Activated T-cell treated with anti-CD3 and anti-CD28 coated beads for 4 hours (primary cell): ENCODE measurements around the gene SLC30A2.
"Not testable (repeated sequence)": the region's sequence is repeated elsewhere in the genome, so short reads cannot be mapped to it uniquely, and the experiment has no call there.

Experiments
- DNase-seq: peaks from one replicate; pipeline ENCODE4 v3.0.0-alpha.2; 2020

Gene SLC30A2, protein sequence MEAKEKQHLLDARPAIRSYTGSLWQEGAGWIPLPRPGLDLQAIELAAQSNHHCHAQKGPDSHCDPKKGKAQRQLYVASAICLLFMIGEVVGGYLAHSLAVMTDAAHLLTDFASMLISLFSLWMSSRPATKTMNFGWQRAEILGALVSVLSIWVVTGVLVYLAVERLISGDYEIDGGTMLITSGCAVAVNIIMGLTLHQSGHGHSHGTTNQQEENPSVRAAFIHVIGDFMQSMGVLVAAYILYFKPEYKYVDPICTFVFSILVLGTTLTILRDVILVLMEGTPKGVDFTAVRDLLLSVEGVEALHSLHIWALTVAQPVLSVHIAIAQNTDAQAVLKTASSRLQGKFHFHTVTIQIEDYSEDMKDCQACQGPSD

DNA sequence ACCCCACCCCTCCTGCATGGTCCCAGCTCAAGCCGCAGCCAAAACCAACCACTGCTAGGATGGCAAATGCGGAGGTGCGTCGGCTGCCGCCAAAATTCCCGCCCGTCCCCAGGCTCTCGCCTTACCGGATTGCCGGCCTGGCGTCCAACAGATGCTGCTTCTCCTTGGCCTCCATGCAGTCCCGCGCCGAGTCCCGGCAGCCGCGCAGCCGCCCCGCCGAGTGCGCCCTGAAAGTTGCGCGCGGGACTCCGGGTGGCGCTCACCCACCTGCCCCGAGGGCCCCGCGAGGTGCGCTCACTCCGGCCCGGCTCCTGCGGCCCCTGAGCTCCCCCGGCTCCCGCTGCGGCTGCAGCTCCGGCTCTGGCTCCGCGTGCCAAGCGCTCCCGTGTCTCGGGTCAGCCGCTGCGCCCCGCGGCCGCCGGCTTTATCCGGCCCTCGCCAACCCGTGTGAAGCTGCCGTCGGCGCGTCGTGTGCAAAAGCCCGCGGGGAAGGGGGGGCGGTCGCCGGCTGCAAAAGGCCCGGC, at the start of gene SLC30A2:
Gene SLC30A2, minus strand, starts transcription at position 397 of the 524 bp plus-strand sequence. Its CDS starts 222 bp downstream, at position 175.
- no peak for DNase-seq

DNA sequence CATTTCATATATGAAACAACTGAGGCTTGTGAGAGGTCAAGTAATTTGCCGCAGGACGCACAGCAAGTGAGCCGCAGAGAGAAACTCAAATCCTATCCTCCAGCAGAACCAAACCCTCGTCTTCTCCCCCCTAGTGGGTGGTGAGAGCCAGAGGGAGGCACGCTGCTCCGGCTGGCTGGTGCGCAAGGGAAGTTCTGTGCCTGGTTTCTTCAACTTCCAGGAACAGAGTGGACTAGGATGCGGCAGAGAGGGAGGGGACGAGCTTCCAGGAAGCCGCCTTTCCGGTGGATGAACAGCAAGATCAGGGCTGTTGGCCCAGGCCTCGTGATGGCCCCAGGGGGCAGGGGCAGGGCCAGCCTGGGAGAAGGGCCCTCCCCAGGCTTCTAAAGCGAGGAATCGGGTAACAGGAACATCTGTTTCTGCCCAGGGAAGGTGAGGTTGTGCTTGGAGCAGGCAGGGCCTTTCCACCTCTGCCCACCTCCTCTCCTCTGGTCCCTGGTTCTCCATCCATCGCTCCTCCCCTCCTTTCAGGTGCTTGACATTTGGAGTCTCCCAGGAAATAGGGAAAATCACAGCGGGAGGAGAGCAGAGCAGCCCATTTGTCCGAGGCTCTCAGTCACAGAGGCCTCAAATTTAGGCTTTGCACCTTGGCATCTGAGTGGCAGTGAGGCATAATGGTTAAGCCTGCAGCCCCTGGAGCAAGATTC, 48.9 kb upstream of the SLC30A2 start:
- DNase-seq = no peak

DNA sequence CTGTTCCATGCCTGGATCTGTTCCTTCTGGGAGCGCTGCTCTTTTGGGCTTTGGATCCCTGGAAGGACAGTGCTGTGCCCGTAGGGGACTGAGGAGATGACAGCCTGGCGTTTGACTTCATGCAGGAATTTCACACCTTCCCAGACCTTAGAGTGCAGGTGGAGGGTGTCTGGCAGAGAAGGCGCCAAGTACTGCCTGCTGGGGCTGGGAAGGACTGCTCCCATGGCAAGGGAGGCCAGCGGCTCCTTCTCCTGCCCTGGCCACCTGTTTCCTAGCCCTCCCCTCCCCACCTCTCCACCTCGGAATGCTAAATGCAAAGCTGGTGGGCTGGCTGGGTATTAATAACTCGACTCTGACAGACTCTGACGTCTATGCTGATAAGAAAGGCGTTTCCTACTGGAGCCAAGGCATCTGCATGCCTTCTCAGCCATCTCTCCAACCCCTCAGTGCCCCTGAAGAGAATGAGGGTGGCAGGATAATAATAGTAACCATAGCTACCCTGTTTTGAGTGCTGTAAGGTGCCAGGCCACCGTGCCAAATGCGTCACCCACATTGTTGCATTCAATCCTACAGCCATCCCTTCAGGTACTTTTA, 48.3 kb upstream of the SLC30A2 start:
- DNase-seq = no peak

DNA sequence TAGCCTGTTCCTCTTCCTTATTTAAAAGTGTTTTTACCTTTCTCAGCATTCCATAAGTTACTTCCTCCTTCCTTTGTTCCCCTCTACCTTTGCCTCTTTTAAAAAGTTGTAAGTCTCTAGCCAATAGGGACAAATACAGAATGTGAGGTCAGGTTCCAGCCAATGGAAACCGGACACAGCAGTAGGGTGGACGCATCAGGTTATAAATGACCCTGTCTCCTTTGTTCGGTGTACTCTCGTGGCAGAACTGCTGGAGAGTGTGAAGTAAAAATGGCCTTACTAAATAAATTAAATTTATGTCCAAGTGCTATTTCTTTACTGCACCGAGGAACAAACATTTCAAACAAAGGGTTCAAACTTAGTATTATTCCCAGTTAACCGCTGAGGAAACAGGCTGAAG, 47.7 kb upstream of the SLC30A2 start:
- DNase-seq = not testable (repeated sequence)

DNA sequence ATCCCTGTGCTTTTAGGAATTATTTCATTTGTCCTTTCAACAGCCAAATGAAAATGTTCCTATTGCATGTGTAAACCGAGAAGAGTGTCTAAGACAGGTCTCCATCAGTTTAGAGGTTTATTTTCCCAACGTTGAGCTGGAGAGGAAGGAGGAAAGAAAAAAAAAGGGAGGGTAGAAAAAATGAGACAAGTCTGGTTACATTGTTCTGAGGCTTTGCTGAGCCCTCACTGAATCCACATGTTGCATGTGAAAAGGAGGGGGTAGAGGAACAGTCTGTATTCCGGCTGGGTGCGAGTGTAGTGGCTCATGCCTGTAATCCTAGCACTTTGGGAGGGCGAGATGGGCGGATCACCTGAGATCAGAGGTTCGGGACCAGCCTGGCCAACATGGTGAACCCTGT, 46.5 kb upstream of the SLC30A2 start:
- no peak for DNase-seq

DNA sequence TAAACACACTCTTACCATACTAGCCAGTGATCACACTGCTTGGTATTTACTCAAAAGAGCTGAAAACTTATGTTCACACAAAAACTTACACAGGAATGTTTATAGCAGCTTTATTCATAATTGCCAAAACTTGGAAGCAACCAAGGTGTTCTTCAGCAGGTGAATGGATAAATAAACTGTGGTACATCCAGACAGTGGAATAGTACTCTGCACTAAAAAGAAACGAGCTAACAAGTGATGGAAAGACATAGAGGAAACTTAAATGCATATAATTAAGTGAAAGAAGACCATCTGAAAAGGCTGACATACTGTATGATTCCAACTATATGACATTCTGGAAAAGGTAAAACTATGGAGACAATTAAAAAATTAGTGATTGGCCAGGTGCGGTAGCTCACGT, 45.0 kb upstream of the SLC30A2 start:
- no peak for DNase-seq

DNA sequence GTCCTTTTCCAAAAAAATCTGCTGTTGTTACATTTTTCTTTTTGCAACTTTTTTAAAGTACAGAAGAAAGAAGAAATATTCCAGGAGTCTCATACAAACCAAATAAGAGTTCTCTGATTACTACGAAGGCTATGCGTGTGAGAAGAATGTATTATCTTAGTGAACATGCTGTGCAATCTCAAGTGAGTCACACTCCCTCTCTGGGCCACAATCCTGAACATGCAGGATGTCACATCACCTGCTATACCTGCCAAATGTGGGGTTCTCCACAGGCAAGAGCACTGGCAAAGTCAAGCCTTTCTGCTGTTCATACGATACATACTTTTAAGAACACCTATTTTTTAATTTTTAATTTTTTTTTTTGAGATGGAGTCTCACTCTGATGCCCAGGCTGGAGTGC, 43.2 kb upstream of the SLC30A2 start:
- no peak for DNase-seq

DNA sequence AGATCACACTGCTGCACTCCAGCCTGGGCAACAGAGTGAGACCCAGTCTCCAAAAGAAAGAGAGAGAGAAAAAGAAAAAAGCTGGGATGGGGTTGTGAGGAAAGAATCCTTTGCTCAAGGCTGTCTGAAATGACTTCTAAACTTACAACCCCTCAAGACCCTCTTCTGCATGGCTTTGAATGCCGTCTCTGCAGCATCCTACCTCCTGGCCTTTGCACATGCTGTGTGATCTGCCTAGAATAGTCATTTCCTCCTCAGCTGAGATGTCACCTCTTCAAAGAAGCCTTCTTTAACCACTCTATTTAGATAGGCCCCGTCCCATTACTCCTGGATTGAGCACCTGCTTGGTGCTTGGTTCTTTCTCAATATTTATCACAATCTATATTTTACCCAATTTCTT, 38.9 kb upstream of the SLC30A2 start:
- DNase-seq = no peak

DNA sequence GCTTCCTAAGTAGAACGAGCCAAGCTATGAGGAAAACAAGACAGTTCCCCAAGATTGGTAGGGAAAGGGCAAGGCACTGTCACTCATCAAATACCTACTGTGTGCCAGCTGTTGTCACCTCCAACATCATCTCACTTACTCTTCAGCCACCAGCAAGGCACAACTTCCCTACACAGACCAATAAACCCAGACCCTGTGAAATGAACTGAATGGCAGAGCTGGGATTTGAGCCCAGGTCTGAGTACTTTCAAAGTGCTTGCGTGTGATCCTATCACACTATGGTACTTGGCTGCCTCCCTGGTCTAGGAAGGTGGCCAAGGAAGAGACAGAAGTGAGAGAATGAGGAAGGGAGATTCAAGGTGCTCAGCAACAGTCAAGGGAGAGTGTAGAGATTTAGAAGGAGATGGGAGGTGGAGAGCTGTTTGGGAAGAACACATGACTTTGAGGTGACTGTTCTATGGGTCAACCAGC, 38.2 kb upstream of the SLC30A2 start:
- DNase-seq = no peak

DNA sequence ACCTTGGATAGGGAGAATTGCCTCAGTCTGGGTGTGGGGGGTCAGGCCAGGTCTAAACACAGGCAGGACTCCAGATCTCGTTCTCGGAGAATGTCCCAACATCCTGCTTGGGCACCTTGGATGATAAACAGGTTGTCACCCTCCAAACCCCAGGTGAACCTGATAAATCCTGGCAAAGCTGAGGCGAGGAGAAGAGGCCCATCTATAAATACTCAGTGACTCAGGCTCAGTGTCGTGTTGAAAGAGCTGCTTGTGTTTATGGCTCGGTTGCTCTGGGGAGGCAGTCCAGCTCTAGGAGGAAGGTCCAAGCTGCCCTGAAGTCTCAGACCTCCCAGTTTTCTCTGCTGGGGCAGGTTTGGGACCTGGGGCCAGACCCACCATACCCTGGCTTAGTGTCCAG, 37.3 kb upstream of the SLC30A2 start:
- no peak for DNase-seq

DNA sequence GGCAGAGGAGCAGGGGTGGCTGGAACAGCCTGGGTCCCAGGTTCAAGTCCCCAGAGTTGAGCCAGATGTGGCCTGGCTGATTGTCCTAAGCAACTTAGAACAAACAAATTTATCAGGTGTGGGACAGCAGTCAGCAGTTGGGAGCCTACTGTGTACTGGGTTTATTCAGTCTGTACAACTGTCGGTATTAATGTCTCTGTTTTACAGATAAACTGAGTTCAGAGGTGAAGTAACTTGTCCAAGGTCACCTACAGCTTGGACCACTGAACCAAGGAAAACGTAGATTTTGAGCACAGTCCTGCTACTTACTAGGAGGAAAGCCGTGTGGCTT, 36.1 kb upstream of the SLC30A2 start:
- no peak for DNase-seq

DNA sequence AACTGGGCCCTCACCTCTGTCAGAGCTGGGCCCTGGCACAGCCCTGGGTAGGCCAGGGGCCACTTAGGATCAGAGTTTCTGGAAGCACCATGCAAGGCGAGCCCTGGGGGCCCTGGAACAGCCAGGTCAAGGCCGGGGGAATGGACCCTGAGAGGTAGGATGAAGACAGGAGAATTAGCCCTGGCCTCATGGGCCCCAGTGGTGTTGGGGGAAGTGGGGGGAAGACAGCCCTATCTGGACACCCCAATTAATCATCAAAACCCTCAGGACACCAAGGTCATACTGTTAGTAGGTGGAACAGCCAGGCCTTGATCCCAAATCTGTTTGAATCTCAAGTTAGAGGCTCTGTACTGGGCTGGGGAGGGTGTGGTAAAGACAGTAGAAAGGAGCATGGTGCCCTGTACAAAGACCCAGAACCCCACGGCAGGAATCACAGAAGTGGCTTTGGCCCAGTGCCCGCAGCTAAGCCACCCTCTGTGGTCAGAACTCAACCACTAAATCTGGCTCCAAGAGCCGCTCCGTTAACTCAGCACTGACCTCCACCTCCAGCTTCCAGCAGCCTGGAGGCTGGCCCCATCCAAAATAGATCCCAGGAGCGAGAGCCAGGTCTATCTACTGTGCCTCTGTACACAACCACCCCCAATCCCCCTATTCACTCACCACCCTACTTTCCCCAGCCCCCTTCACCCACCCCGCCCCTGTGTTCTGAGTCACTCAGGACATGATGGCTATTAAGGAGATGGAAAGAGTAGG, 35.5 kb upstream of the SLC30A2 start:
- DNase-seq = no peak

DNA sequence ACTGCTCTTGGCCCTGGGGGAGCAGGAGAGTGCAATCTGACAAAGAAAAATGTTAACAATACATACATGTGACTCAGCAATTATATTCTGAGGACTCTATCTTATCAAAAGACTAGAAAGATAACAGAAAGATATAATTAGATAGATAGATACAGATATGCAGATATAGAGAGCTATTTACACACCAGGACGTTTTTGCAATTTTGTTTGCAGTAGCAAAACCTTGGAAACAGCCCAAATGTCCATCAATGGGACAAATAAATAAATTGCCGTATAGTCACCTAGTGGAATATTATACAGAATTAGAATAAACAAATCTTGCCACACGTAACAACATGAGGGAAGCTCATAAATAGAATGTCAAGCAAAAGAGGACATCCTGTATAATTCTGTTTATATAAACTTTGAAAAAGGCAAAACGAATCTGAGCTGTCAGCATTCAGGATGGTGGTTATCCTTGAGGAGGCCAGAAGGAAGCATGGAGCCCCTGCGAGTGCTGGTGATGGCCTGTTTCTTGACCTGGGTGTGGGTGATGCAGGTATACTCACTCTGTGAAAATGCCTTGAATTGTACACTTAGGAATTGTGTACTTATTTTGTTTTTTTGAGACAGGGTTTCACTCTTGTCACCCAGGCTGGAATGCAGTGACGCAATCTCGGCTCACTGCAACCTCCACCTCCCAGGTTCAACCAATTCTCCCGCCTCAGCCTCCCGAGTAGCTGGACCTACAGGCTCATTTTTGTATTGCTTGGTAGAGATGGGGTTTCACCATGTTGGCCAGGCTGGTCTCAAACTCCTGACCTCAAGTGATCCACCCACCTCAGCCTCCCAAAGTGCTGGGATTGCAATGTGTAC, 34.3 kb upstream of the SLC30A2 start:
- DNase-seq = no peak

DNA sequence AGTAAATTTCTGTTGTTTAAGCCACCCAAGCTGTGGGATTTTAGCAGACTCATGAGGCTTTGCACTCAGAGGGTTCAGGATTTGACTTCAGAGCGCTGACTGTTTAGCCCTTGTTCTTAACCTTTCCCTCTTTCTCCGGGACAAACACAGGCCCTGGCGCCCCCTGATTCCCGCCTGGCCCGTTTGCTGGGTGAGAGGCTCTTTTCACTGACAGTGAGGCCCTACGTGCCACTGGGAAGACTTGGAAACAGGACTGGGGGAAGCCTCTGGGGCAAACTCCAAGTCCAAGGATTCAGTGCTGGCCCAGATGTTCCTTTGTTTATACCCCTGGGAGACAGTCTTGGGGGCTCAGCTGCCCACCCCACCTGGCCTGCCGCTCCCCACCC, 33.3 kb upstream of the SLC30A2 start:
- no peak for DNase-seq

DNA sequence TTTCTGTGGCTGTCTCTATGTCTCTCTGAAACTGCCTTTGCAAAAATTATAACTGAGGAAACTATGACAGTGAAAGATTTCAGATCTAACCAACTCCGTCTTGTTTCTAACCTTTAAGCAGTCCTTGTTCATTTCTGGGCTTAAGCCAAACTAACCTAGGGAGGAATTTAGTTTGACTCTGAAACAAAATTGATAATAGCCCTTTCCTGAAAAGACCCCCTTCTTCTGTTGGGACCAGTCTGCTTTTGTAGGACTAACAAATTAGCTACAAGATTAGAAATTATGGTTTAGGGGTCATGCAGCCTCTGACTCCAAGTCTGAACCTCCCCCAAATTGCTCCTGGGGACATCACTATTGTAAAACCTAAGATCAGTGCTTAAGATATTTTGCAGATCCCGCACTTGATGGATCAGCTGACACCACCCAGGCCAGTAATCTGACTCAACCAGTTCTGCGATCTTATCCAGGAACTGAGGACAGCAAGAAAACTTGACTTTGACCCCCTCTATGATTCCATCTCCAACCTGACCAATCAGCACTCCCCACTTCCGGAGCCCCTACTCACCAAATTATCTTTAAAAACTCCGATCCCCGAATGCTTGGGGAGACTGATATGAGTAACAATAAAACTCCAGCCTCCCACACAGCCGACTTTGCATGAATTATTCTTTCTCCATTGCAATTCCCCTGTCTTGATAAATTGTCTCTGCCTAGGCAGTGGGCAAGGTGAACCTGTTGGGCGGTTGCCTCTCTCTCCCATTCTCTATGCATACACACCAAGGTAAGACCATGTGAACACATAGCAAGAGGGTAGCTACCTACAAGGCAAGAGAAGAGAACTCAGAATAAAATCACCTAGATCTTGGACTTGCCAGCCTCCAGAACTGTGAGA, 32.6 kb upstream of the SLC30A2 start:
- DNase-seq = no peak

DNA sequence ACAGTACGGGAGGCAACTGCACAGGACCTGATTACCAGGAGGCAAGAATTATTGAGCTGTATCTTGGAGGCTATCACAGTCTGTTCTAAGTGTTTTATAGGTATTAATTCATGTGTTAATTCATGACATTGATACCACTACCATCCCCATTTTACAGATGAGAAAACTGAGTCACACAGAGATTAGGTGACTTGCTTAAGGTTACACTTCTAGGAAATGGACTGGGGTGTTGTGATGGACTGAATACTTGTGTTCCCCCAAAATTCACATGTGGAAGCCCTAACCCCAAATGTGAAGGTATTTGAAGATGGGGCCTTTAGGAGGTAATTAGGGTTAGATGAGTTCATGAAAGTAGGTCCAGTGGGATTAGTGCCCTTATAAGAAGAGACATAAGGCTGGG, 31.6 kb upstream of the SLC30A2 start:
- DNase-seq = no peak

DNA sequence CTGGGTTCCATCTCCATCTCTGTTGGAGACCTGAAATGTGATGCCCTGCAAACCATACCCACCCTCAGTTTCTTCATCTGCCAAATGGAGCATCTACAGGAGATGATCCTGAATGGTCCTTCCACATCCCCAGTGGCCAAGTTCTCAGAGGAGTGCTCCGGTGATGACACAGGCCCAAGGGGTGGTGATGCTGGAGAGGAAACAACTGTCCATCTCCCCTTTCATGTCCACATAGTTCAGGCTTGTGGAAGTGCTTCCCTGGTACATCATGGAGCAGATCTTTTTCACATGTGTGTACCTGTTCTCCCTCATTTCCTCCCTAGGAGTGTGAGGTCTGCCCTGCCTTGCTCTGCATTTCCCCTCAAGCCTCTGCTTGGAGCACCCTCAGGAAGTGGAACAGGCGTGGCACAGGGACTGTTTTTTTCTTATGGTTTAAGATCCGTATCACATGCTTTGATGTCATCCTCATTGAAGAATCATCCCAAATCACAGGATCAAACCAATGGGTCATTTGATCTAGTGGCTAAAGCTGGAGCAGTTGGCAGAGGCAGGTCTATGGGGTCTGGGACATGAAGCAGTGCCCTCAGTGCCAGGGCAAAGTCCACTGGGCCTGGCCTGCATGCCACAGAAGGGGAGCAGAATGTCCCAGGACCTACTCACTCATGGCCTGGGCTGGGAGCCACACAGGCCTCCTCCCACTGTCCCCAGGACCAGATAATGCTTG, 29.7 kb upstream of the SLC30A2 start:
- DNase-seq = no peak

DNA sequence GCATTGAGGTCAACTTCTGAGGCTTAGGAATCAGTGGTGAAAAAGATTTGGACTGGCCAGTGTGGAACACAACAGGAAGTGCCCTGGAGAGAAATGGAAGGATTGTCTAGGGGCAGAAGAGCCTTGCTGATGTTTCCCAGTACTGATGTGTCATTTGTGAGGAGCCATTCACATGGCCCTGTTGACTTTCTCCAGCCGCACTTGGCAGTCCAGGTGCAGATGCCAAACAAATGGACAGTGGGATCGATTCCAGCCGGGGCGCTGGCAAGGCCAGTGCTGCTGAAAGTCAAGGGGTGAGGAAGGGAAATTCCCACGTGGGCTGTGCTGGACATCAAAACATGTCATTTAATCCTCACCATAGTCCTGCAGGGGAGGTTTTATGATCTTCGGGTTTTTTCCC, 26.4 kb upstream of the SLC30A2 start:
- DNase-seq = no peak

DNA sequence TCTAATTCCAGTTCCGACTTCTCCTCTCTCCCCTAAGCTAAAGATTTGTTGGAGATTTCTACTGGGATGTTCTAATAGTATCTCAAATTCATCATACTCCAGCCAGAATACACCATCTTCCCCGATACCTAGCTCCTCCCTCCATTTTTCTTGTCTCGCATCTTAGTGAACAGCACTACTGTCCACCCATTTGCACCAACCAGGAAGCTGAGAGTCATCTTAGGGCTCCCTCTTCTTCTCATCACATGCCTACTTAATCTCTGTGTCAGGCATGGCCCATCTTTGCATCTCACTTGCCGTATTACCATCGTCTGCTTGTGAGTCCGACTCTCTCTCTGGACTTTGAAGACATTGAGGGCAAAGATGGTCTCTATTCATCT, 25.0 kb upstream of the SLC30A2 start:
- no peak for DNase-seq

DNA sequence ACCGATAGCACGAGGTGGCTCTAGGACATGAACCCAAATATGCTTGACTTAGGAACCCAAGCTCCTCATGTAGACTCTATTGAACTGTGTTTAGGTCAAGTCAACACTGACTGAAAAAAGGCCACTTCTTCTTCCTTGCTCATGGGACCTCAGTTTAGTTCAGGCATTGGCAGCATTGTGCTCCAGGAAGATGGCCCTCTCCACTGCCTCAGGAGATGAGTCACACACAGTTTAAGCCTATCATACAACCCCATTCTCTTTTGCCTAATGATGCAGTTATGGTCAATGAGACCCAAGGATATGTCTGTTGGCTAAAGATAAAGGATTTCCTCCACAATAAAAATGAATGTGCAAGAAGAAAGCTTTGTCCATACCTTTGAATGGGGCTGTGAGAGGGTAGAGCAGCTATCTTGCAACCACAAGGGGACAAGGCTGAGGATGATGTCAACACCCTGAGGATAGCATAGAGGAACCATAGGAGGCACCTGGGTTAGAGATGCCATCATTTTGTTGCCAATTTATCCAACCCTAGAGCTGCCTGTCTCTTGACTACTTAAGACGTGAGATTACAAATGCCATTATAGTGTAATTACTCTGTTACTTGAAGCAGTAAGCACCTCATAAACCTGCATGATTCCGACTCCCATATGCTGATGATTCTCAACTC, 24.5 kb upstream of the SLC30A2 start:
- DNase-seq = no peak
